Memory B cell (primary cell): Measurements from ENCODE around the gene CSF1.
A peak's percentile ranks its signal among the peaks of the same experiment; 100 is the strongest.
"Not testable (repeated sequence)": the region's sequence is repeated elsewhere in the genome, so short reads cannot be mapped to it uniquely, and the experiment has no call there.

Source experiments
- ATAC-seq: fragments of 150-1000 bp; cut with Tn5 transposase; 2 replicates; pipeline ENCODE4 v1.10.0; 2021; ENCODE audit warnings: low read depth, mild to moderate bottlenecking, moderate library complexity
- DNase-seq, 2 donors: peaks; one replicate each; pipeline ENCODE4 v3.0.0; 2022; ENCODE audit warnings: low spot score in 2 of 2
- H3K27ac Mint-ChIP-seq: one replicate; pipeline ENCODE4 v1.8.0; 2022; ENCODE audit warnings: mild to moderate bottlenecking, moderate library complexity, mixed read lengths
- H3K27me3 Mint-ChIP-seq: one replicate; pipeline ENCODE4 v1.8.0; 2022; ENCODE audit warnings: mixed read lengths
- H3K36me3 Mint-ChIP-seq: one replicate; pipeline ENCODE4 v1.8.0; 2022; ENCODE audit warnings: mild to moderate bottlenecking, mixed read lengths
- H3K4me1 Mint-ChIP-seq: one replicate; pipeline ENCODE4 v1.8.0; 2022; ENCODE audit warnings: mixed read lengths
- H3K4me3 Mint-ChIP-seq: one replicate; pipeline ENCODE4 v1.8.0; 2022; ENCODE audit warnings: mild to moderate bottlenecking, moderate library complexity, mixed read lengths
- H3K9me3 Mint-ChIP-seq: one replicate; pipeline ENCODE4 v1.8.0; 2022; ENCODE audit warnings: mixed read lengths

The CSF1 gene

DNA sequence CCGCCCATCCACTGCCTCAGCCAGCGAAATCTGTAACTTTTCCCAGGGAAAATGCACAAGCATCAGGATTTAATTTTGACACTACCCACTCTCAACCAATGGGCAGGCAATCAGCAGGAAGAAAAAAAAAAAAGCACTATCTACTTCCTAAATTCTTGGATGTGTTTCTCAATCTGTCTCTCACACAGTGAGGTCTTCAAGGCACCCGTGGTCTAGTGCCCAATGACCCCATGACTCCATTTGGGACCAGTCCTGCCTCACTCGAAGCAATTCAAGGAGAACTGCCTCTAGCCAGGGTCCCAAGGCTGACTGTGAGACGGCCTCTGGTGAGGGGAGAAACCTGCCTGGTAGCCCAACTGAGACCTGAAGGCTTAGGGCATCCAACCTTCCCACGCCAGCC is 35.9 kb downstream of the CSF1 start:
- H3K9me3 Mint-ChIP-seq, result no peaks in the 10 kb centered on the region
- no peak overlapping the region for H3K27ac Mint-ChIP-seq
- H3K36me3 Mint-ChIP-seq, result no peaks in the 10 kb centered on the region
- ATAC-seq (no peak), DNase-seq (no peak)
- peaks cover 7% of the 10 kb centered on the region for H3K27me3 Mint-ChIP-seq
- H3K4me3 Mint-ChIP-seq, result no peak overlapping the region
- peaks cover 6% of the 10 kb centered on the region for H3K4me1 Mint-ChIP-seq

DNA sequence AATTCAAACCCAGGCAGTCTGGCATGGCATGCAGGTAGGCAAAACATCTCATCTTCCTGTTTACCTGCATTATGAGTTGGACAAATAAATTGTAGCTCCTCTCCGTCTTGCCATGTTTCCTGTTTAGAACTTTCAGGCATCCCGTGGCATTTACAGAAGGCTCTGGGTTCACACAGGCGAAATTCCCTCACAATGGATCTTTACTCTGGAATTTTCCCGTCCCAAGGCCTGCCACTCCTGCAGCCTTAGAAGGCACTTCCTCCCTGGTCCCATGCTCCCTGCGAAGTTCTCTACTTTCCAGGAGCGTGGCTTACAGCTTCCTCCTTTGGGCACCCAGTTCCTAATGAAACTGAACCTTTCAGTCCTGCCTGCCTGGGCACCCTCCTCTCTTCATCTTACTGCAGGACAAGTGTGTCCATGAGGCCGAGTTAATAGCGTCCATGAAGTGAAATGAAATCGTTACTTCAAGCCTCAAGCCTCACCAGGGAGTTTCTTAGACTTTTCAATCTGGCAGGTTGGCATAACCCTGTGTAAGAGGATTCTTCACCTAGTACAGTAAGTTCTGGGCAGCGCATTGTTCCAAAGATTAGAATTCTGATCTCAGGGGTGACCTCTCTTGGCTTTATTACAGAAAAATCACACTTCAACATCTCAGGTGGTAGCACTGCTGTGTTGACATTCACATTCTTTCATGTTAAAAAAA is 37.1 kb downstream of the CSF1 start:
- H3K27ac Mint-ChIP-seq, result no peak overlapping the region
- no peaks in the 10 kb centered on the region for H3K9me3 Mint-ChIP-seq
- no peak for DNase-seq

DNA sequence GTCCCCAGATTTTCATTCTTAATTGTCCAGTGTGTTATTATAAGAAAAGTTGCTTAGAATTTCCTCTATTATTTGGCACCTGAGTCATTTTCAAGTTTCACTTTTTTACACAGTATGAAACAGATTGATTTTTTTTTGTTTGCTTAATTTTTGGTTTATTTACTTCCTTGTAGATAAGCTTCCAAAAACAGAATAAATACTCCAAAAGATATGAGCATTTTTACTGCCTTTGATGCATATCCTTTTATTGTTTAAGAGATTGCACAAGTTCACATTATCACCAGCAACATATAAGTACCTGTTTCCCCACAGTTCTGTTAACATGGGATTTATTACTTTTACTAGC is 37.6 kb downstream of the CSF1 start:
- no peak for DNase-seq
- no peak overlapping the region for H3K27ac Mint-ChIP-seq
- H3K9me3 Mint-ChIP-seq, result no peaks in the 10 kb centered on the region
- H3K4me1 Mint-ChIP-seq, result peaks cover 6% of the 10 kb centered on the region
- no peaks in the 10 kb centered on the region for H3K36me3 Mint-ChIP-seq
- no peak for ATAC-seq
- H3K4me3 Mint-ChIP-seq, result no peak overlapping the region
- peaks cover 4% of the 10 kb centered on the region for H3K27me3 Mint-ChIP-seq

More for the DNA sequence above, 37.1 kb downstream of the CSF1 start:
- Mint-ChIP-seq H3K4me3 (no peak overlapping the region), H3K4me1 (peaks cover 6% of the 10 kb centered on the region), H3K36me3 (no peaks in the 10 kb centered on the region), H3K27me3 (peaks cover 7% of the 10 kb centered on the region)
- ATAC-seq, result no peak

DNA sequence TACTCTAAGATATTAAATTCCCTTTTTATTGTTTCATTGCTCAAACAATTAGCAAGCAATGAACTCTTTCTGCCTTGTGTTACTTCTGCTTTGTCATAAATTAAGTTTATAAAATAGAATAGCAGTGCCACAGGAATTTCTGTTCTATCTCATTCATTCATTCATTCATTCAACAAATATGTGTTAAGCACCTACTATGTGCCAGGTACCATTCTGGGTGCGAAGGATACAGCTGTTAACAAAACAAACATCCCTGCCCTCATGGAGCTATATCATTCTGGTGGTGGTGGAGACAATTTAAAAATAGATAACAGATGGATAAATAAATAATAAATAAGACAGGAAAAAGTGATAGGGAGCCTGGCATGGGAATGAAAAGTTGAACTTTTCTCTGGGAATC is 39.4 kb downstream of the CSF1 start:
- H3K27ac Mint-ChIP-seq, result no peak overlapping the region

DNA sequence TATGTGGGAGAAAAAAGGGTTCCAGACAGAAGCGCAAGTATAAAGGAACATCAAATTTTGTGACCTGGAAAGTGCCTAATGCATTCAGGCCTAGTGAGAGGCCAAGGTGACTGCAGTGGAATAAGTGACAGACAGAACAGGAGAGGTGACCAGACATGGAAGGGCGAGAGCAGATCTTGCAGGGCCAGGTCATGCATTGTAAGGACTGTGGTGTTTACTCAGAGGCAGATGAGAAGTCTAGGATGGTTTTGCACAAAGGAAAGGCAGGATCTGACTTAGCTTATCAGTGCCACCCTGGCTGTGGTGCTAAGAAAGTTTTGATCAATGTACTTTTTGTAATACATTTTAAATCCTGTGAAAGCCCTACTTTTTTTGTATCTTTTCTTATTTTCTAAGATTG is 39.9 kb downstream of the CSF1 start:
- H3K27me3 Mint-ChIP-seq, result peaks cover 1% of the 10 kb centered on the region
- H3K4me1 Mint-ChIP-seq, result peaks cover 2% of the 10 kb centered on the region
- no peak for ATAC-seq
- no peaks in the 10 kb centered on the region for H3K9me3 Mint-ChIP-seq
- H3K36me3 Mint-ChIP-seq, result no peaks in the 10 kb centered on the region
- no peak for DNase-seq
- no peak overlapping the region for H3K4me3 Mint-ChIP-seq
- H3K27ac Mint-ChIP-seq, result no peak overlapping the region

More for the DNA sequence above, 39.4 kb downstream of the CSF1 start:
- Mint-ChIP-seq H3K9me3 (no peaks in the 10 kb centered on the region), H3K4me3 (no peak overlapping the region), H3K4me1 (peaks cover 2% of the 10 kb centered on the region), H3K27me3 (peaks cover 1% of the 10 kb centered on the region), H3K36me3 (no peaks in the 10 kb centered on the region)
- ATAC-seq, result no peak
- no peak for DNase-seq

DNA sequence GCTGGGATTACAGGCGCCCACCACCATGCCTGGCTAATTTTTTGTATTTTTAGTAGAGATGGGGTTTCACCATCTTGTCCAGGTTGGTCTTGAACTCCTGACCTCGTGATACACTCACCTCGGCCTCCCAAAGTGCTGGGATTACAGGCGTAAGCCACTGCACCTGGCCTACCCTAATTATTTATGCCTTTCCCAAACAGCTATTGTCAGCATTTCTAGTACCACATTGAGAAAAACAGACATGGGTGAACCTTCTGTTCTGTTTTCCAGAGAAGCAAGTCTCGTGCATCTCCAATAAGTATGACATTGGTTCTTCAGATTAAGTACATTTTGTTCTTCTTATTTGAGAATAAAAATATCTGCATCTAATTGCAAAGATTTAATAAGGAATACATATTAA is 40.9 kb downstream of the CSF1 start:
- not testable (repeated sequence) for DNase-seq, H3K36me3 Mint-ChIP-seq, H3K27me3 Mint-ChIP-seq, H3K4me1 Mint-ChIP-seq, H3K27ac Mint-ChIP-seq, ATAC-seq, H3K9me3 Mint-ChIP-seq, H3K4me3 Mint-ChIP-seq

DNA sequence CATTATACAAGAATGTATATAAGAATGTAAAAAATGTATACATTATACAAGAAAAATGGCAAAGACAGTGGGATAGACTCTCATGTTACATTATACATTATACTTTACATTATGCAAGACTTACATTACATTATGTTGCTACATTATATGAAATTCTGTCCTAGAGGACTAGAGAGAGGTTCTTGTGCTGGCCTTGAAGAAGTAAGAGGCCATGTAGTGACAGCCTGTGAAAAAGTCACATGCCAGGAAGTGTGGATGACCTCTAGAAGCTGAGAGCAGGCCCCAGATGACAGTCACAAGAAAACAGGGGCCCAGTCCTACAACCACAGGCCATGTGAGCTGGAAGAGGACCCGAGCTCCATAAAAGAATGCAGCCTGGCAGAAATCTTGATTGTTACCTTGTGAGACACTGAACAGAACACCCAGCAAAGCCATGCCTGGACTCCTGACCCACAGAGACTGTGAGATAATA is 43.4 kb downstream of the CSF1 start:
- Mint-ChIP-seq H3K27me3 (peaks cover 6% of the 10 kb centered on the region), H3K36me3 (no peaks in the 10 kb centered on the region), H3K9me3 (no peaks in the 10 kb centered on the region), H3K27ac (no peak overlapping the region), H3K4me1 (peaks cover 2% of the 10 kb centered on the region), H3K4me3 (no peak overlapping the region)
- ATAC-seq, result no peak
- DNase-seq, result no peak

DNA sequence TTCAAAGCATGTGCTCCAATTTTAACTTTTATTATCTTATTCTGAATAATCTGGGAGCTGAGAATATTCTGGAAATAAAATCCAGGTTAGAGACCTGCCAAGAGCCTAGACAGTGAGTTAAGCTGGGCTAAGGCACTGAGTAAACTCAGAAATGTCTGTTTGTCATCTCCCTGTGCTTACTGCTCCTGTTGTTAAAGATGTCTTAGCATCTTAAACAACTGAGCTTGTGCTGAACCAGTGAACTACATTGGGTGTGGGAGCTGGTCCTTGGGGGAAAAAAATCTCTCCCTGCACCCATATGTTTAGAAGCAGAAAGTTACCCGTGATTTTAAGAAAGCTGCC is 49.0 kb downstream of the CSF1 start:
- Mint-ChIP-seq H3K27me3 (peaks cover 9% of the 10 kb centered on the region), H3K9me3 (no peaks in the 10 kb centered on the region), H3K27ac (no peak overlapping the region), H3K4me1 (no peaks in the 10 kb centered on the region), H3K4me3 (no peak overlapping the region), H3K36me3 (no peaks in the 10 kb centered on the region)
- ATAC-seq, result no peak
- no peak for DNase-seq

DNA sequence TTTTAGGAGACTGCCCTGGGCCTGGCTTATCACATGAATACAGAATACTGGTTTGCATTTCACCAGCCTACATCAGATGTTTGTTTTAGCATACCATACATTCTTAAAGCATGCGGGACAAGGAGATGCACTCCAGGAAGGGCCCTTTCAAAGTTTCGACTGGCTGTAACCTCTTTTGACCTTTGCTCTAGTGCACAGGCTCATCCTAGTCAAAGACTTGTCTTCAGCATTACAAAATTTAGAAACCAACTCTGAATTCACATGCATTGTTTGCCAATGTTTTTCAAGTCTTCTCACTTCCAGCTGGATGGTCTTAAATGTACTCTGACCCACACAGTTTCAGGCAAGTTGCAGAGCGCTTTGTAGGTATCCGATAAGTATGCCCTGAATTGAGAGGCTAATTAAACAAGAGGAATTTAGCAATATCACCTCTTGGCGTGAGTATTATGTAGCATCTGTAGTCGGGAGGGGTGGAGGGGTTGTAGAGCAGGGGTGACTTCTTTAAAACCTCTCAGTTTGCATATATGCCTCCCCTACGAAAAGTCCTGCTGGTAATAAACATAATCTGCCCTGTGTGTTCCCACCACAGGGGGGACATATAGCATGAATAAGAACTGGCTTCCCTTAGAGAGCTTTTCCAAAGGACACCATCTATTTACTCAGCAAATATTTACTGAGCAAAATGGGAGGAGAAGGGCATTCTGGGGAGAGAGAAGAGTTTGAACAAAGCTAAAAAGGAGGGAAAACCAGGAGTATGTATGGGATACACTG is 49.5 kb downstream of the CSF1 start:
- Mint-ChIP-seq H3K36me3 (no peaks in the 10 kb centered on the region), H3K27me3 (peaks cover 9% of the 10 kb centered on the region), H3K4me1 (no peaks in the 10 kb centered on the region), H3K27ac (no peak overlapping the region), H3K4me3 (no peak overlapping the region), H3K9me3 (no peaks in the 10 kb centered on the region)
- DNase-seq (no peak), ATAC-seq (no peak)

DNA sequence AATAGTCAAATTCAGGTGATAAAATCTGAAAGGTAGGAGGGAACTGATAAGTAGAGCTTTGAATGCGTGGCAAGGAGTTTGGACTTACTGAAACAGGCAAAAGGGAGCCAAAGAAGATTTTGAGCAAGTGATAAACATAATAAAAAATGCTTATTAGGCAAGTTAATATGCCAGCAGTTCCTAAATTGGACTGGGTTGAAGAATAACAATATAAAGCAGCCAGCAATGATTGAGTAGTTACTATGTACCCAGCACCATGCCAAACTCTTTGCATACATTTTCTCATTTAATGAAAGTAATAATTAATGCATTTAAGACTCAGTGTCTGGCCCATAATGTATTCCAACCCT is 50.1 kb downstream of the CSF1 start:
- no peak for DNase-seq
- Mint-ChIP-seq H3K27ac (no peak overlapping the region), H3K9me3 (no peaks in the 10 kb centered on the region), H3K36me3 (no peaks in the 10 kb centered on the region), H3K4me1 (no peaks in the 10 kb centered on the region), H3K27me3 (peaks cover 9% of the 10 kb centered on the region), H3K4me3 (no peak overlapping the region)
- ATAC-seq, result no peak

DNA sequence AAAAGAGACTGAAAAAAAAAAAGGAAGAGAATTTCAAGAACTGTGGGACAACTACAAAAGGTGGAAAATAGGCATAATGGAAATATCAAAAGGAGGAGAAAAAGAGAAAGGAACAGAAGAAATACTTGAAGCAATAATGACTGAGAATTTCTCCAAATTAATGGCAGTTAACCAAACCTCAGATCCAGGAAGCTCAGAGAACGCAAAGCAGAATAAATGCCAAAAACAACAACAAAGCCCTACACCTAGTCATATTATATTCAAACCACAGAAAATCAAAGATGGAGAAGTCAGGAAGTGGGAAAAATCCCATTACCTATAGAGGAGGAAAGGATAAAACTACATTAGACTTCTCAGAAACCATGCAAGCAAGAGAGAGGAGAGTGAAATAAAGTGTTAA is 53.2 kb downstream of the CSF1 start:
- Mint-ChIP-seq H3K27ac (no peak overlapping the region), H3K4me1 (no peaks in the 10 kb centered on the region), H3K9me3 (no peaks in the 10 kb centered on the region), H3K27me3 (peaks cover 3% of the 10 kb centered on the region), H3K4me3 (no peak overlapping the region), H3K36me3 (no peaks in the 10 kb centered on the region)
- ATAC-seq, result no peak
- DNase-seq, result no peak

DNA sequence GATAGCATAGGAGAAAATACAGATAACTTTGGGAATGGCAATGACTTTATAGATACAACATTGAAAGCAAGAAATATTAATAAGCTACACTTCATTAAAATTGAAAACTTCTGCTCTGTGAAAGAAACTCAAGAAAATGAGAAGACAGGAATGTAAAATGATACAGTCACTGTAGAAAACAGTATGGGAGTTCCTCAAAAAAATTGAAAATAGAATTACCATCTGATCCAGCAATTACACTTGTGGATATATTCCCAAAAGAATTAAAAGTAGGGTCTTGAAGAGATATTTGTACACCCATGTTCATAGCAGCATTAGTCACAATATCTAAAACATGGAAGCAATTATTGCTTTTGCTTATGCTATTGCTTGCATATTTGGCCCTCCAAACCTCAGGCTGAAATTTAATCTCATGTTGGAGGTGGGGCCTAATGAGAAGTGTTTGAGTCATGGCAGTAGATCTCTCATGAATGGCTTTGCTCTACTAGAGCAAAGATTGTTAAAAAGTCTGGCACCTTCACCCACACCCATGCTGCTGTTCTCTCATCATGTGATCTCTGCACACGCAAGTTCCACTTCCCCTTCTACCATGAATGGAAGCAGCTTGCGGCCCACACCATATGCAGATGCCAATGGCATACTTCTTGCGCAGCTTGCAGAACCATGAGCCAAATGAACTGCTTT is 58.6 kb downstream of the CSF1 start:
- DNase-seq (no peak), ATAC-seq (peak; percentile 86)
- no peaks in the 10 kb centered on the region for H3K4me1 Mint-ChIP-seq
- no peaks in the 10 kb centered on the region for H3K36me3 Mint-ChIP-seq
- no peaks in the 10 kb centered on the region for H3K27me3 Mint-ChIP-seq
- no peak overlapping the region for H3K27ac Mint-ChIP-seq
- H3K4me3 Mint-ChIP-seq, result no peak overlapping the region
- peaks cover 4% of the 10 kb centered on the region for H3K9me3 Mint-ChIP-seq

DNA sequence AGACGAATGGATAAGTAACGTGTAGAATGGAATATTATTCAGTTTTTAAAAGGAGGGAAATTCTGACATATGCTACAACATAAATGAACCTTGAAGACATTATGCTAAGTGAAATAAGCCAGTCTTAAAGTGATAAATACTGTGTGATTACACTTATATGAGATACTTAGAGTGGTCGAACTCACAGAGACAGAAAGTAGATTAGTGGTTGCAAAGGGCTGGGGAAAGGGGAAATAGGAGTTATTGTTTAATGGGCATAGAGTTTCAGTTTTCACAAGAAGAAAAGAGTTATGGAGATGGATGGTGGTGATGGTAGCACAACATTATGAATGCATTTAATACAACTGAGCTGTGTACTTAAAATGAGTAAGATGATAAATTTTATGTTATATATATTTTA is 59.3 kb downstream of the CSF1 start:
- Mint-ChIP-seq H3K4me1 (no peaks in the 10 kb centered on the region), H3K27me3 (no peaks in the 10 kb centered on the region), H3K27ac (no peak overlapping the region), H3K36me3 (no peaks in the 10 kb centered on the region), H3K9me3 (peaks cover 4% of the 10 kb centered on the region), H3K4me3 (no peak overlapping the region)
- ATAC-seq (no peak), DNase-seq (no peak)

DNA sequence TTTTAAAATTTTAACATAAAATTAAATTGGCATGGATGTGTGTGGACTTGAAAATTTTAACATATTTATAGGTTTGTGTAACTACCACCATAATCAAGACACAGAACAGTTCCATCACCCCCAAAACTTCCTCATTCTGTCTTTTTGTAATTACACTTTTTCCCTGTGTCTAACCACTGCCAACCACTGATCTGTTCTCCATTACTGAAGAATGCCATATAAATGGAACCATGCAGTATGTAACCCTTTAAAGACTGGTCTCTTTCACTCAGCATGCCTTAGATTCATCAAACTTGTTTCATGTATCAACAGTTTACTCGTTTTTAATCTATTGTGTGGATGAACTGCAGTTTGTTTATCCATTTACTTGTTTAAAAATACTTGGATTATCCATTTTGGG is 60.9 kb downstream of the CSF1 start:
- peaks cover 4% of the 10 kb centered on the region for H3K9me3 Mint-ChIP-seq
- H3K4me1 Mint-ChIP-seq, result no peaks in the 10 kb centered on the region

More for the DNA sequence above, 60.9 kb downstream of the CSF1 start:
- Mint-ChIP-seq H3K27me3 (peaks cover 3% of the 10 kb centered on the region), H3K4me3 (no peak overlapping the region), H3K27ac (no peak overlapping the region), H3K36me3 (no peaks in the 10 kb centered on the region)
- no peak for DNase-seq
- no peak for ATAC-seq
